ENCODE results near the gene USP25.

Gene USP25

DNA sequence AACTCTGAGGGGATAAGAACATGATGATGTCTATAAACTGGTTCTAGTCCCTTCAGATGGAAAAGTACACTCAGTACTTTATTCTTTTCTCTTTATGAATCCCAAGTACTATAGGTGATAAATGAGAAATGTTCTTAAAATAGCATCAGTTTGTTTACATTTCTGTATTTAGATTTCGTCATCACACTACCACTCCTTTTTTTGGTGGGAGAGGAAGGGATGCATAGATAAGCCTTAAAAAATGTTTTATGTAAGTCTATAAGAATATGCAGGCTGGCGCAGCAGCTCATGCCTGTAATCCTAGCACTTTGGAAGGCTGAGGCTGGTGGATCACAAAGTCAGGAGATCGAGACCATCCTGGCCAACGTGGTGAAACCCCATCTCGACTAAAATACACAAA is 144.8 kb downstream of the USP25 start:
- H3K4me3 ChIP-seq (ENCODE audit: low read length): no peak overlapping the region
- no peaks in the 10 kb centered on the region for H3K9me3 ChIP-seq (replicated peaks; ENCODE audit: low read length)
- H3K4me2 ChIP-seq (ENCODE audit: low read length): no peak overlapping the region
- no peaks in the 10 kb centered on the region for H3K27me3 ChIP-seq (ENCODE audit: control insufficient read depth, insufficient read depth, low read length)
- peaks cover 12% of the 10 kb centered on the region for H3K4me1 ChIP-seq (ENCODE audit: control insufficient read depth, insufficient read depth, low read length)
- no peak overlapping the region for H3K9ac ChIP-seq (ENCODE audit: low read depth, low read length)
- peaks cover 32% of the 10 kb centered on the region for H3K36me3 ChIP-seq (ENCODE audit: insufficient read depth, low read length)

DNA sequence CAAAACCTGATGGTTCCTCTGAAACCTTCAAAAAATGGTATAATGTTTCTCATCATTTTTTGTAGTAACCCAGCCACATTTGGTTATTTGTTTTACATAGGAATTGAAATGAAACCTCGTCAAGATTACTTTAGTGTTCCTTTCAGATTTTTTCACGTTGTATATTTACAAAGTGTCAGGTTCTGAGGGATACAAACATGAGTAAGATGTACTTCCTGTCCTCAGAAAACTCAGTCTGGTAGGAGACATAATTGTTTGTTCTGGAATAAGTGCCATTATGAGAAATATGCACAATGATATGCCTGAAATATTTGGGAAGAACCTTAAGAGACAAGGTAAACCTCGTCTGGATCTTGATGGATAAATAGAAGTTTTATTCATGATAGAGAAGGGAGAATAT is 145.5 kb downstream of the USP25 start:
- no peak overlapping the region for H3K4me3 ChIP-seq (ENCODE audit: low read length)
- peaks cover 33% of the 10 kb centered on the region for H3K36me3 ChIP-seq (ENCODE audit: insufficient read depth, low read length)
- no peak overlapping the region for H3K9ac ChIP-seq (ENCODE audit: low read depth, low read length)
- H3K4me2 ChIP-seq (ENCODE audit: low read length): no peak overlapping the region
- no peaks in the 10 kb centered on the region for H3K9me3 ChIP-seq (replicated peaks; ENCODE audit: low read length)
- H3K27me3 ChIP-seq (ENCODE audit: control insufficient read depth, insufficient read depth, low read length): no peaks in the 10 kb centered on the region
- H3K4me1 ChIP-seq (ENCODE audit: control insufficient read depth, insufficient read depth, low read length): peaks cover 12% of the 10 kb centered on the region

DNA sequence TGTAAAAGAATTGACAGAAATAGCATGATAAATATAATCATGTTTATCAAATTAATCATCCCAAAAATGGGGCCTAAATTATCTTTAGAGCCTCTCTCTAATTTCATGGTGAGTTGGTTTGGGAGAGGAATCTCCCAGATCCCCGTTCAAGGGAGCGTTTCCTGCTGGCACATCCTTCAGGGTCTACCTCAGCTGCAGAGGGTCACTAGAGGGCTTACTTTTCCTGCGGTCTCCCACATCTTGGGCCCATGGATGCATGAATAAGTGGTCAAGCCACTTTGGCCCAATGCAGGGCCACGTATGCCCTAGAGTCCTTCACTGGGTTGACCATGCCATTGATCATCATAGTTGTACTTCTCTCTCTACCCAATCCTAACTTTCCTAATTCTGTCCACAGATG is 164.1 kb downstream of the USP25 start:
- no peaks in the 10 kb centered on the region for H3K9me3 ChIP-seq (replicated peaks; ENCODE audit: low read length)
- H3K27me3 ChIP-seq (ENCODE audit: control insufficient read depth, insufficient read depth, low read length): no peaks in the 10 kb centered on the region
- H3K4me1 ChIP-seq (ENCODE audit: control insufficient read depth, insufficient read depth, low read length): peaks cover 11% of the 10 kb centered on the region
- H3K9ac ChIP-seq (ENCODE audit: low read depth, low read length): no peak overlapping the region
- H3K4me2 ChIP-seq (ENCODE audit: low read length): no peak overlapping the region
- no peaks in the 10 kb centered on the region for H3K36me3 ChIP-seq (ENCODE audit: insufficient read depth, low read length)
- no peak overlapping the region for H3K4me3 ChIP-seq (ENCODE audit: low read length)

DNA sequence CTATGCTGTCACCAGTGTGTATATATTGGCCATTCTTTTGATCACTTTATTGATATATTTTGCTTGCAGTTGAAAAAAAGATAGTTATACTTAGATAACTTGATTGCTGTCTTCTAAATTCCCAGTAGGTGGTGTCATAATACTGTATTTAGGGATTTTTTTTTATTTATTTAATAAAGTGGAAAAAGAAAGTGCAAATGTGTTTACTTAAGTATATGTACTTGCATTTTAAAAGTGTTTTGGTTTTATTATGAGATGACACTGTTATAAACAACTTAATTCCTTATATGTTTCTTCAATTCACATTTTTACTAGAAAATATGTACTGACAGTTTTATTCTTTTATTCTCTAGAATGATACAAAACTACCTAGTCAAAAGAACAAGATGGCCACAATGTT is 164.8 kb downstream of the USP25 start:
- H3K36me3 ChIP-seq (ENCODE audit: insufficient read depth, low read length): no peaks in the 10 kb centered on the region
- peak overlapping the region; percentile 21 for H3K9ac ChIP-seq (ENCODE audit: low read depth, low read length)
- H3K4me2 ChIP-seq (ENCODE audit: low read length): no peak overlapping the region
- H3K4me3 ChIP-seq (ENCODE audit: low read length): no peak overlapping the region
- H3K27me3 ChIP-seq (ENCODE audit: control insufficient read depth, insufficient read depth, low read length): no peaks in the 10 kb centered on the region
- peaks cover 11% of the 10 kb centered on the region for H3K4me1 ChIP-seq (ENCODE audit: control insufficient read depth, insufficient read depth, low read length)
- H3K9me3 ChIP-seq (replicated peaks; ENCODE audit: low read length): no peaks in the 10 kb centered on the region

DNA sequence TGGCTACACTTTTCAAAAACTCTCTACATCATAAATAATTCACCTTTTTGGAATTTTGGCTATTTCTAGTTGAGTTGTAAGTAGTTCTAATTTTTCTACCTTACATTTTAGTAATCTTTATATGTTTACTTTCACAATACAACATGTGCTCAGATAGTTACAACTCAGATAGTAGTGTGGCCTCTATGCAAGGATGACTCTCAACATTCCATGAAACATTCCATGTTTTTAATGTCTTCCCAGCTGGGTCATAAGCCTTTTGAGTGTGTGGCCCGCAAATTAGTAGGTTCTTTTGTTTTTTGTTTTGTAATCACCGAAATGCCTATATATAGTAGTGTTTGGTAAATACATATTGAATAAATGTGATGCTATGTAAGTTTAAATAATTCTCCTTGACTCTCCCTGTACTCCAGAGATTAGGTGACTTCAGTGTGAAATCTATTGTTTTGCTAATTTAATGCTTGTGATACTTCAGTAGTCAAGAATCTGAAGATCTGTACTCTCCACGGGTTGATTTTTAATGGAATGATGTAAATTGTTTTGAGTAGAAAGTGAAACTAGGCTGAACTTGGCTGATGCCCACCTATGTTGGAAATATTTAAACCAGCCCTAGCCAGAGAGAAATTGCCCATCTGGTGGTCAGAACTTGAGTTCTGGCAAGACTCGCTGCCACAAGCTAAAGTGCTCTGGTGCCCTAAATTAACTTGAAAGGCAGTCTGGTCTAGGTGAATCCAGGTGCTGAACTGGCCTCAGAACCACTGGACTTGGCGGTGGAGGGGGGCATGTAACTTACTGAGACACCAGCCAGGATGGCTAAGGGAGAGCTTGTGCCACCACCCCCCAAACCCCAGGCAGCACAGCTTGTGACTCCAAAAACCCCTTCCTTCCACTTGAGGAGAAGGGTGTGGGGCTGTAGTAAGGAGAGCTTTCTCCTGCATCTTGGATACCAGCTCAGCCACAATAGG is 165.6 kb downstream of the USP25 start:
- Histone ChIP-seq H3K36me3 (ENCODE audit: insufficient read depth, low read length) (no peaks in the 10 kb centered on the region), H3K27me3 (ENCODE audit: control insufficient read depth, insufficient read depth, low read length) (no peaks in the 10 kb centered on the region), H3K9ac (ENCODE audit: low read depth, low read length) (peak overlapping the region; percentile 21), H3K9me3 (replicated peaks; ENCODE audit: low read length) (no peaks in the 10 kb centered on the region), H3K4me1 (ENCODE audit: control insufficient read depth, insufficient read depth, low read length) (peaks cover 11% of the 10 kb centered on the region), H3K4me2 (ENCODE audit: low read length) (no peak overlapping the region), H3K4me3 (ENCODE audit: low read length) (no peak overlapping the region)

DNA sequence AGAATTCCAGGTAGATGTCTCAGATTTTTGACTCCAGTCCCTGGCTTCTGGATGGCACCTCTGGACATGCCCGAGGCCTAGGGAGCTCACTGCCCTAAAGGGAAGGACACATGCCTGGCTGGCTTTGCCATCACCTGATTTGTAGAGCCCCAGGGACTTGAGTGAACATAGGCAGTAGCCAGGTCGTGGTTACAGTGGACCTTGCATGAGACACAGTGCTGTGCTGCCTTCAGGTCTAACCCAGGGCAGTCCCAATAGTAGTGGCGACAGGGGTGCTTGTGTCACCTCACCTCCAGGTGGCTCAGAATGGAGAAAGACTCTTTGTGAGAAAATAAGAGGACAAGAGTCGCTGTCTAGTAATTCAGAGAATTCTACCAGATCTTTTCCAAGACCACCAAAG is 166.7 kb downstream of the USP25 start:
- Histone ChIP-seq H3K4me2 (ENCODE audit: low read length) (no peak overlapping the region), H3K27me3 (ENCODE audit: control insufficient read depth, insufficient read depth, low read length) (no peaks in the 10 kb centered on the region), H3K9ac (ENCODE audit: low read depth, low read length) (no peak overlapping the region), H3K4me1 (ENCODE audit: control insufficient read depth, insufficient read depth, low read length) (peaks cover 11% of the 10 kb centered on the region), H3K9me3 (replicated peaks; ENCODE audit: low read length) (no peaks in the 10 kb centered on the region), H3K36me3 (ENCODE audit: insufficient read depth, low read length) (no peaks in the 10 kb centered on the region), H3K4me3 (ENCODE audit: low read length) (no peak overlapping the region)

DNA sequence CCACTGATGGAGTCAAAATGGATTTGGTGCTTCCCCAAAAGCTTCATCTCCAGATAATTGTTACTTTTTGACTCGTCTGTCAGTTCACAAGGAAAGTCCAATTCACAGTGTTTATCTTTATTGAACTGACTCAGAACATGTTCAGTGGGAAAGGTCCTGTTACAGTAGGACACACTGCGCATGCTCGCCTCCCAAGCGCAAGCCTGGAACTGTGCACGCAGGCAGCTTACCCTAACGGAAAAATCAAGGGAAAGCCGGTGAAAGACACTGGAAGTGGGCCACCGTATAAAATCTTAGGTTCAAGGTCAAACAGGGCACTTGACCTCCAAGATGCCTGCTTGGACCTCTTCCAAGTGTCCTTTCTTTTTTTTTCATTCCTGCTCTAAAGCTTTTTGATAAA is 174.6 kb downstream of the USP25 start:
- Histone ChIP-seq H3K36me3 (ENCODE audit: insufficient read depth, low read length) (no peaks in the 10 kb centered on the region), H3K4me1 (ENCODE audit: control insufficient read depth, insufficient read depth, low read length) (no peaks in the 10 kb centered on the region), H3K27me3 (ENCODE audit: control insufficient read depth, insufficient read depth, low read length) (no peaks in the 10 kb centered on the region), H3K4me3 (ENCODE audit: low read length) (no peak overlapping the region), H3K9me3 (replicated peaks; ENCODE audit: low read length) (no peaks in the 10 kb centered on the region), H3K9ac (ENCODE audit: low read depth, low read length) (no peak overlapping the region), H3K4me2 (ENCODE audit: low read length) (no peak overlapping the region)

DNA sequence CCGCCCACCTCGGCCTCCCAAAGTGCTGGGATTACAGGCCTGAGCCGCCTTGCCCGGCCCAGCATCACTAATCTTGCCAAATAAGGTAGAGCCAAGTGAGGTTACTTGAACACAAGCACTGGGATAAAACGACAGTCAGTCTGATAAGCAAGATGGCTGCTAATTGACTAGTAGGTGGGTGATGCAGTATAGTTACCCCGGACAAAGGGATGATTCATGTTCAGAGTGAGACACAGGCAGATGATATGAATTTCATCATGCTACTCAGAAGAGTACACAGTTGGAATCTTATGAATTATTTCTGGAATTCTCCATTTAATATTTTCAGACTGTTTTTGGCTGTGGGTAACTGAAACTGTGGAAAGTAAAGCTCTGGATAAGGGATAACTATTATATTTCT is 178.4 kb downstream of the USP25 start:
- Histone ChIP-seq H3K9me3 (replicated peaks; ENCODE audit: low read length) (no peaks in the 10 kb centered on the region), H3K36me3 (ENCODE audit: insufficient read depth, low read length) (no peaks in the 10 kb centered on the region), H3K27me3 (ENCODE audit: control insufficient read depth, insufficient read depth, low read length) (no peaks in the 10 kb centered on the region), H3K9ac (ENCODE audit: low read depth, low read length) (no peak overlapping the region), H3K4me1 (ENCODE audit: control insufficient read depth, insufficient read depth, low read length) (no peaks in the 10 kb centered on the region), H3K4me3 (ENCODE audit: low read length) (no peak overlapping the region), H3K4me2 (ENCODE audit: low read length) (no peak overlapping the region)

DNA sequence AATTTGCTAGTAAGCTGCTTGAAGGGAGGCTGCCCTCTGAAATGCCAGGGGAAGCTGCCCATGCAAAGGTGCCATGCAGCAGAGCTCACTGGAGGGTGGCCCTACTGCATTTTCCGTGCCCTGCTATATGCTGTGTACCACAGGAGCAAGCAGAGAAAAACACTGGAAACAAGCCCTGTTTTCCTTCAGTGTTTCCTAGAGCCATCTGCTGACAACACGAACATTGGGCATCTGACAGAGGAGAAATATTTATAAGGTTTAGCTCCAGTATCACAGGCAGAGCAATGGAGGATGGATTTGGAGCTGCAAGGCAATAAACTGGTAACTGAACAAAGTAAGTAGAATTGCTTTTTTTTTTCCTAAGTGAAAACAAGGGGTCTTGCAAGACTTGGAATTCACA is 198.4 kb downstream of the USP25 start:
- H3K4me3 ChIP-seq (ENCODE audit: low read length): no peak overlapping the region
- no peaks in the 10 kb centered on the region for H3K4me1 ChIP-seq (ENCODE audit: control insufficient read depth, insufficient read depth, low read length)
- H3K4me2 ChIP-seq (ENCODE audit: low read length): no peak overlapping the region
- no peaks in the 10 kb centered on the region for H3K36me3 ChIP-seq (ENCODE audit: insufficient read depth, low read length)
- H3K27me3 ChIP-seq (ENCODE audit: control insufficient read depth, insufficient read depth, low read length): no peaks in the 10 kb centered on the region
- H3K9me3 ChIP-seq (replicated peaks; ENCODE audit: low read length): no peaks in the 10 kb centered on the region
- no peak overlapping the region for H3K9ac ChIP-seq (ENCODE audit: low read depth, low read length)

DNA sequence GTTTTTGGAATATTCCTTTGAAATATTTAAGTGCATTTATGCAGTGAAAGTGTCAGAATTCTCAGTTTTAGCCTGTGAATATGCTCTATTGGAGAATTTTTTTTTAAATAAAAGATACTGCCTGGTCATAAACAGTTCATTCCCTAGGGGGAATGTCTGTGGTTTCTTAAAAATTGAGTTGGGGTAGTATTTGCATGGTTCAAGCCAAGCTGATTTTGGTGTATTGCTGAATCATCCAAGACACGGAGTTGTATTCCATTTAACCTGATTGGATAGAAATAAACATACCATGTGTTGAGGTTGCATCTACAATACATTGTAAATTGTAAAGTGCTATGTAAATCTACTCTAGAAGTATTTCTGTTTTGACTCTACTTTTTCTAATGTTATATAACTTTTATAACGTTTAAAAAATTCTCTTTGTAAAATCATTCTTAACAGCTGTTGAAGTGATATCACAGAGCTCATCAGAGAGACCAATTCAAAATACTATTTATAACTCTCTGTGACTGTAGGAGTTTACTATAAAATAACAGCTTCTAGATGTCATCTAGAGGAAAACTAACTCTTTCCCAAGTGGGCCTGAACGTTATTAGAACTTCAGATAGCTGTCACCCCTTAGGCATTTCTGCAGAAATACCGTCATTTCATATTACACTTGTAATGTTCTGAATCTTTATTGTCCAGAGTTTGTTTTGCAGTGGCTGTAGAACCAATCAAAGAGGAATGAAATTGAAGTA is 199.1 kb downstream of the USP25 start:
- H3K9ac ChIP-seq (ENCODE audit: low read depth, low read length): no peak overlapping the region
- H3K36me3 ChIP-seq (ENCODE audit: insufficient read depth, low read length): no peaks in the 10 kb centered on the region
- H3K4me2 ChIP-seq (ENCODE audit: low read length): no peak overlapping the region
- no peaks in the 10 kb centered on the region for H3K9me3 ChIP-seq (replicated peaks; ENCODE audit: low read length)
- H3K27me3 ChIP-seq (ENCODE audit: control insufficient read depth, insufficient read depth, low read length): no peaks in the 10 kb centered on the region
- H3K4me1 ChIP-seq (ENCODE audit: control insufficient read depth, insufficient read depth, low read length): no peaks in the 10 kb centered on the region
- H3K4me3 ChIP-seq (ENCODE audit: low read length): no peak overlapping the region

DNA sequence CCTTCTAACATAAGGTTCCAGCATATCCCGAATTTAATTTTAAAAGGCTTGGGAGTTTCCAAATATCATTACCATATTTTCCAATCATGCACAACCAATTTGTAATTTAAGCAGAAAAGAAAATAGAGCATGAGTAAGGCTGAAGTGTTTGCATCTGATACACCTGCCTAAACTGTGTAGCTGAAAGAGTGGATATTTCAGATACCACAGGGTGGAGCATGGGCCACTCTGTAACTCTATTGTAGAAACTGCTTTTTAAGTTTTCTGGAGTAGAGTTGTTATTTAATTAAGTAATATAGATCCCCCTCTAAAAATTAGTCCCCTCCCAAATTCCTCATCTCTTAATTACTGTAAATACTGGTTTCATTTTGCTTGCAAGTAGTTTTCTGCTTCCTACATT is 199.8 kb downstream of the USP25 start:
- no peaks in the 10 kb centered on the region for H3K9me3 ChIP-seq (replicated peaks; ENCODE audit: low read length)
- no peaks in the 10 kb centered on the region for H3K36me3 ChIP-seq (ENCODE audit: insufficient read depth, low read length)
- no peak overlapping the region for H3K4me2 ChIP-seq (ENCODE audit: low read length)
- H3K4me3 ChIP-seq (ENCODE audit: low read length): no peak overlapping the region
- H3K9ac ChIP-seq (ENCODE audit: low read depth, low read length): no peak overlapping the region
- H3K27me3 ChIP-seq (ENCODE audit: control insufficient read depth, insufficient read depth, low read length): no peaks in the 10 kb centered on the region
- no peaks in the 10 kb centered on the region for H3K4me1 ChIP-seq (ENCODE audit: control insufficient read depth, insufficient read depth, low read length)
